ENCODE data around the gene CACNA2D3.

Gene CACNA2D3

DNA sequence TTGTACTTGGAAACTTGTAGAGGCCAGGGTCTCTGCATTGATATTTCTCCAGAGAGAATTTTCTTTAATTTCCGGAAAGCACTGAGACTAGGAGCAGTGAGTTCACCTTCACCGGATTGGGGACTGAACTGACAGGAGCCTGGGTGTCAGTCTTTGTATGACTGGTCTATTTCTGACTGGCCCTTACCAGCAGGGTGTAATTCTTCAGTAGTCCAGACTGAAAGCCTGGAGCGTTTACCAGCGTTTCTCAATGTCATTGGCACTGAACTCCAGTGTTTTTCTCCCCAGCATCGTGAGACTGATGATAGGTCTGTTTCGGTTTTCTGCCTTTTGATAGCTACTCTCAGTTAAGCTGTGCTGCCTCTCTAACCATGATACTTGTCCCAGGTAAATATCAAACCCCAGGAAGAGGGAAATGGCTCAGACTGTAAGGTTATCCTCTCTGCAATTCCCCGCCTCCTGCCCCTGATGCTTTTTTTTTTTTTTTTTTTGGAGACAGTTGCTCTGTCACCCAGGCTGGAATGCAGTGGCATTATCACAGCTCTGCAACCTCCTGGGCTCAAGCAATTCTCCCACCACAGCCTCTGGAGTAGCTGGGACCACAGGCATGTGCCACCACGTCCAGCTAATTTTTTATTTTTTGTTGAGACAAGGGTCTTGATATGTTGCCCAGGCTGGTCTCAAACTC is 103.6 kb downstream of the CACNA2D3 start:
- DNase-seq = no peak

DNA sequence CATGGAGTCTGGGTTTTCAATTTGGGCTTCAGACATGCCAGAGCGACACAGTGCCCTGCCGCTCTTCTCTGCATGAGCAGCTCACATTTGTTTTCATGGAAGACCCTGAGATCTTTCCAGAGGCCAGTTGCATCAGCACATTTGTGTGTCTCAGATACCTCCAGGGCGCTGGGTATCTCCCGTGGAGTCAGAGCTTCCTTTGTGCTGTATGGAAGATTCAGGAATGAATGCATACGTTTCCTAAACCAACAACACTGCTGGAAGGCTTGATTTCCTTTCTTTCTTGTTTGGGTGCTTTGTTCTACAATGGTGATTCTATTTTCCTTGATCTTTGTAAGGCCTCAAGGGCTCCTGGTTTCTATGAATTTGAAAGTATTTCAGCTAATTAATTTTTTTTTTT is 106.5 kb downstream of the CACNA2D3 start:
- DNase-seq = no peak

DNA sequence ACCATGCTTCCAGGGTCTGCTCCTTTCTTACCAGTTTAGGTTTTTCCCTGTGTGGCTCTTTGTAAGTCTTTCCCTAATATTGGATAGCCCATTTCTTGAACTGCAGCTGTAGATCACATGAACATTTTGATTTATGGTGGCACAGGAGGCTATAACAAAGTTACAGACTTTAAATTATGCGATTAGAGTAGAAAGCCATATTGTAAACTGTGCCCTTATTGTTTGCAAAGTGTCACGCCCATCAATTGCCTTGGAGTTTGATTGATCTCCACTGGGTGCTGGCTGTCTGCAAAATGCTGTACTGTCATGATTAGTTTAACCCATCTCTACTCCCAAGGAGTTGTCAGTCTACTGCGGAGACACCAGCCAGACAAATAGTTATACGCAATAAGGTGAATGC is 110.3 kb downstream of the CACNA2D3 start:
- no peak for DNase-seq

DNA sequence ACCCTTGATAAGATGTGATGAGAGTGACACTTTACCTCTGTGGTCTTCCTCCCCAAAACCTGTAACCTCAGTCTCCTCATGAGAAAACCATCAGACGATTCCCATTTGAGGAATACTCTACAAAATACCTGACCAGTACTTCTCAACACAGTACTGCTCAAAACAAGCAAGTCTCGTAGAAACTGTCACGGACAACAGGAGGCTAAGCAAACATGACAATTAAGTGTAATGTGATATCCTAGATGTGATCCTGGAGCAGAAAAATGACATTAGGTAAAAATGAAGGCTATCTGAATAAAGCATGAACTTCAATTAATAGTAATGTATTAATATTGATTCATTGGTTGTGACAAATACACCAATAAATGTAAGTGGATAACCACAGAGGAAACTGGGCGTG is 113.6 kb downstream of the CACNA2D3 start:
- no peak for DNase-seq

DNA sequence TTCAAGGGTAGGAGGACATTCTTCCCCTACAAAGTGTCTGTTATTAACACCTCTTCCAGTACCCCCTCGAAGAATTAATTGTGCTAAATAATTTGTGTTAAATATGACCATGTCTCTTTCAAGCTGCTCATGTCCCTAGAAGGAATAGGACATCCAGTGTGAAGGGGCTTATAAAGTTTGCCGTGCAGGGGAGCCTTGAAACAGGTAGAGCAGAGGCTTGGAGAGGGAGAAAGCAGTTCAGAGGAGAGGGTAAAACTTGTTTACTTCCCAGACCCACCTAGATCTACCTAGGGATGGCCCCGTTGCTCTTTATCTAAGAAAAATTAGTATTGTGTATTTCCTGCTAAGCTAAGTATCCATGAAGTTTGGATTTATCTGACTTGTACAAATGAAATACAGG is 114.8 kb downstream of the CACNA2D3 start:
- no peak for DNase-seq

DNA sequence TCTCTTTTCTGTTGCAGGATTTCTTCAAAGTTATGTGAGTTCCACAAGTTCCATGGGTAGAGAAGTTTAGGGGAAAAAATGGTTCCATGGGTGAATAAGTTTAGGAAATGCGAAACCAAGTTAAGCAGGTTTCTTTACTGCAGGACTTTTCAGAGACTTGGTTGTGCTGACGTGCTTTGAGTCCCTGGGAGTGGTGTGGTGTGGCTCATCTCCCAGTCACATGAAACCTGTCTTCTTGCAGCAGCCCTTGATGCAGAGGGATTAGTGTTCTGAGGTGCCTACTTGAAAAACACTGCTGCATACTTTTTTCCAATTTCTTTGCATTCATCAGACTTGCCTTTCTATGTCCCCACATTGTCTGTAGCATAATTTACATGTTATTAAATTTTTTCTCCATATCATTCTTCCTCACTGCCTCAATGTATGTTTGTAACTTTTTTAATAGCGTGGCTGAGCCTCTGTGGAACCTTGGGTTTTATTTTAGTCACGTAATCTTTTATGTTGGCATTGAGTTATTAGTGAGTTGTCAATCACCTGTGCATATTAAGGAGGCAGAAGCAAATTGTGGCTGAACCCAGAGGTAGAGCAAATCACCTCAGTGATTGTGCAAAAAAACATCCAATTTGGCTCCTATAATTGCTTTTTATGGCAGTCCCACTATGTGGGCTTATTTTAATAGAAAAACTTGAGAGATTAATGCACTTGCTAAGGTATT is 115.6 kb downstream of the CACNA2D3 start:
- DNase-seq = no peak

DNA sequence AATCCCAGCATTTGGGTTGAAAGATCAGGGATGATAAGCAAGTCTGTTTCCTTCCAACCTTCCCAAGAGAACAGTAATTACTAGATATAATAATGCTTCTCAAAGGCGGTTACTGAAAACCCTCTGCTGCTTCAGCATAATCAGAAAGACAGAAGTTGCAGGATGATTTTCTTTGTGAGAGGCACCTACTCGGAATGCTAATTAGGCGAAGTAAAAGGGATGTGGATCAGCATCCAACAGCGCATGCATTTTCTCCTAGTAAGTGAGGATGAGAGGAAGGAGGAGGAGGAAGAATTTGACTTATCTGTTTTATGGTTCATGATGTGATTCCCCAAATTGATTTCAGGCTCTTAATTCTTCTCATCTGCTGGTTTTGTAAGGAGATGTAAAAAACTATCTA is 118.0 kb downstream of the CACNA2D3 start:
- no peak for DNase-seq

DNA sequence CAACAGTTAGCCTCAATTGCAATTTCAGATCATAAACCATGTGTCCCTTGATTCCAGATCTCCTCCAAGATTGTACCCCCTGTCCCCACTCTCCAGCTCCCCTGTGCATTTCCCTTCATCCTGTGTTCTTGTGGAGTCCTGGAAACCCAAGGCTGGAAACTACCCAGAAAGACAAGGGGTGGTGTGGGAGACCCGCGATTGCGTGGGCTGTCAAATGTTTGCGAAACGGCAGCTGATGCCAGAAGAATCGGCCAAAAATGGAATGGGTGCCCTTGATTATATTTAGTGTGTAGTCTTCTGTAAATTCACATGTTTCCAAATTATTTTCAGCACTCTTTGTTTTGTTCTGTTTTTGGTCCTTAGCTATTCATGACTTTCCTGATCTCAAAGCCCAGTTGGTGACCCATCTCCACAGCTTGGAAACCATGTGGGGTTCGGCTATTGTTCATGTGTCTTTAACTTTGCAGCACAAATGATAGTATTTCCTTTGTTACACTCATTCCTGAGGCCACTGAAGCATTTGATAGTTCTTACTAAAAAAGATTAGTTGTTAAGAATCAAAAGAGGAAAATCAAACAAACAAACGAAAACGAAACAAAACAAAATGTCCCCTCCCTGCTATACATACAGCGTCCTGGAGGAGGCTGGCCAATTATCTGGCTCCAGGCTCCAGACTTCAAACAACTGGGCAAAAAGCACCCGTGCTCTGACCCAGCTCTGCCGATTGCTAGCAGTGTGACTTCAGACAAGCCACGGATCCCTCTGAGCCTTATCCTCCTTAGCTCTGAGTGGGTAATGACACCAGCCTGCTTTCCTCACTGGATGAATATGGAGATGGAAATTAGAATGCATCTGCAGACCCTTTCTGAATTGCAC is 120.9 kb downstream of the CACNA2D3 start:
- DNase-seq = no peak

DNA sequence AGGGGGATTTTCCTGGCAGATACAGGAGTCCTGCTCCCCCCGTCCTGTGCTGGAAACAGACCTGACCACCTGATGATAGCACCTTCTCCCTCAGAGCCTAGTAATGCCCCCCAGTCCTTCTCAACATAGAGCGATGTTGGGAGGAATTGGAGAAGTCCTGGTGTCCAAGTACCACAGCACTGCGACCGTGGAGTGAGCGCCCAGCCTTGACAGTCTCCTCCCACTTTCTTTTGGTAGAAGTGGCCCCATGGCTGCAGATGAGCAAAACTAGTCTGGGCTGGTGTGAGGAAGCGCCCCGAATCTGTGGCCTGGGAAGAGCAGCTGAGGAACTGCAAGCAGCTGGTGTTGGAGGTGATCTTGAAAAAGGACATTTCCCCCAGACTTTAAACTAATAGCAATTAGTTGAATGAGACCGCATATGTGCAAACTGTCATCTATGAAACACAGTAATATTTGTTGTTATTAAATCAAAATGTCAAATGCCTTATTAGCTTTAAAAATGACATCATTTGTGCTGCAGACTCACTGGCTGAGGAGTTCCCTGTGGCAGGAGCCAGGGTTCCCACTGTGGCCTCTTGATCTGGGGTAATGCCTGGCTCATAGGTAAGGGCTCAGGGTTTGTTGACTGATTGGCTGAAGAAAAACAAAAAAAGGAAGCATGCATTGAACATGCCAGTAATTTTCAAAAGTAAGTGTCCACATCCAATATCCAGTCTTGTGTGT is 121.8 kb downstream of the CACNA2D3 start:
- DNase-seq = no peak

DNA sequence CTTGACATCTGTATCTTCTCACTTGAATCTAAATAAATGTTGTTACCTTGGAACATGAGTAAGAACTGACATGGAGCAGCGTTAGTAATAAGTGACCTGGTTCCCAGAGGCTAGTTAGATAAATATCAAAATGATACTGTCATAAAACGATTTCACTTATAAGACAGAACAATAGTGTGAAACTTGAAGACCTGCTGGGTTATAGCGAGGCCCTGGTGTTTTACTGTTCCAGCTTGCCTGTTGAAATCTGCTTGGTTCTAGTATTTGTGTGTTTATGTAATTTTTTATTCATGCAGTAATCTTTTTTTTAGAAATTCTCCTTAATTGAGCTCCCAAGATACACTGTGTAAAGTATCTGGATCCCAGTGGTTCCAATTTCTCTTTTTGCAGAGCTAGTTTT is 129.4 kb downstream of the CACNA2D3 start:
- no peak for DNase-seq

DNA sequence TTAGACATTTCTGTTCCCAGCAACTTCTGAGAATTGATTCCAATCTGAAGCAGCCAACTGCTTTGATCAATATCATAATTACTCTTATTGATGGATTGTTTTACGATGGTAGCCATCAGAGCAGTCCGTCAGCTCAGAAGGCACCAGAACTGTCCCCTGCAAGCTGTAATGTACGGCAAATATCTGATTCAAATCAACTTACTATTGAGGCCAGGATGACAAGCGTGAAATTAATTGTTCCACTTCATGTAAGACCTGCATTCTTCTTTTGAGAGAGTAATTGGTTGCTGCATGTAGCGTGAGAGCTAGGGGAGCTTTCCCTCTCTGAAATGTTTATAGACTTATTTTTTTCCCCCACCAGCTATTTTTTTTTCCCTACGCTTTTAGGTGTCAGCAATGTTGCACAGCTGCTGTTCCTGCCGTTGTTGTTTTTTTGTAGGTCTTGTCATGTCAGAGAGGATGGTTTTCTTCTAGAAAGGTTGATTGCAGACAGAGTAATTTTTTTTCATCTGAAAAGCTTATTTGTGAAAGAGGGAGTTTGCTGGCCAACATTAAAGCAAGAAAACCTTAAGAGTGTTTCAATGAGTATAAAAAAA is 134.9 kb downstream of the CACNA2D3 start:
- DNase-seq = no peak

DNA sequence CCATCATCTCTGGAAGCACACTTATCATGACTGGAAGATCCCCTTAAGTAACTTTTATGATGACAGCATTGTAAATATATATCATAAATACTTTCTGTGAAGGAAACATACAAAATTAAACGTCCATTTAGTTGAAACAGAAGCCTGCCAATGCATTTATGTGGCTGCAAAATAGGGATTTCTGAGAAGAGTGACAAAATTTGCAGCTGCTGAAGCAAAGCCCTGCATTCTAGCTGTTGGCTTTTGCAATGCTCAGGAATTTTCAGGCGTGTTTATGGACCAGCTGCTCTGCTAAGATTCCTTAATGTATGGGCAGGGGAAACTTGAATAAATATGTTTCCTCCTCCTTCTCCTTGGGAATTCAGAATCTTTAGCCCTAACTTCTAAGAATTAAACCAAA is 137.3 kb downstream of the CACNA2D3 start:
- no peak for DNase-seq

DNA sequence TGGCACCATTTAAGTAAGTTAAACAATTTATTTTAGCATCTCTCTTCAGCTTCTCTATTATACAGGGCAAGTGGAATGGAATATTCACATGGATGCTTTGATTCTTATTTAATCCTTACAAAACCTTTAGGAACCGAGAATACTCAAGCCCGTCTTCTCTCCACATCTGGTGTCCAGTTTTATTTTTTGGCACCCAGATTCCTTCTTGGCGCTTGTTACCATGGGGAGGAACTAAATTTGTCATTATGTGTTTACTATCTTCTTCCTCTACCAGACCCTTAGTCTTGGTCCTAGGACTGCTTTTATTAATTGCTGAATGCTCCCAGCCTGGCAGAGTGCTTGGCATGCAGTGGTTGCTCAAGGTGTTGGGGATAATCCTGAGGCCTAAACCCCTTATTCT is 138.8 kb downstream of the CACNA2D3 start:
- DNase-seq = no peak

DNA sequence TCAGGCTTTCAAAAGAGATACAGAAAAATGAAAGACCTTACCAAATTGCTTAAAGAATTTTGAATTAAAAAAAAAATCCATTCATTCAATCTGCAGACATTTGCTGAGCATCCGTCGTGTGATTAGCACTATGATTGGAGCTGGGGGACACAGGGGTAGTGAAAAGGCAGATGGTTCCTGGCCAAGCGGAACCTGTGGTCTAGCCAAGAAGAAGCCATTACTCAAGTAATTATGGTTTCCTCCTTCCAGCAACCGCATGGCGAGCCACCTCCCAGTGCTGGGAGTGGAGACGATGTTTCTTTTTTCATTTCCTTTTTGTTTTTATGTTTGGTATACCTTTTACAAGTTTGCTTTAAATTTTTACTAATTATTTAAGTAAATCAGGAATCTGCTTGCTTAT is 140.2 kb downstream of the CACNA2D3 start:
- peak in 1 of 2 donors; percentile 1 for DNase-seq

DNA sequence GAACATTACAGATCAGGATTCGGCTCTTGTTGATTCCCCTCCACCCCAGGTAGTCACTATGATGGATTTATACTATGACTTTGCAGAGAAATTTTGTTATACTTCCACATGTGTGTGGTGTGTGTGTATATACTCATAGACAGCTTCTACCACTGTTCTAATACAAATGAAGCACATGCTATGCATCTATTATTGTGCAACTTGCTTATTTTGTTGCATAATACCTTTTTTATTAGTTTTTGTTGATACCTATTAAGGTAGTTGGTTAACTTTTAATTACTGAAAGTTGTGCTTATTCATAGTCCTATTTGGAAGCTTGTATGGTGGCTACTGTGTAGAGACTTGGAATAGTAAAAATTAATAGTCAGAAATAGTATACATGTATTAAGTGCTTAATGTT is 140.6 kb downstream of the CACNA2D3 start:
- DNase-seq = no peak

DNA sequence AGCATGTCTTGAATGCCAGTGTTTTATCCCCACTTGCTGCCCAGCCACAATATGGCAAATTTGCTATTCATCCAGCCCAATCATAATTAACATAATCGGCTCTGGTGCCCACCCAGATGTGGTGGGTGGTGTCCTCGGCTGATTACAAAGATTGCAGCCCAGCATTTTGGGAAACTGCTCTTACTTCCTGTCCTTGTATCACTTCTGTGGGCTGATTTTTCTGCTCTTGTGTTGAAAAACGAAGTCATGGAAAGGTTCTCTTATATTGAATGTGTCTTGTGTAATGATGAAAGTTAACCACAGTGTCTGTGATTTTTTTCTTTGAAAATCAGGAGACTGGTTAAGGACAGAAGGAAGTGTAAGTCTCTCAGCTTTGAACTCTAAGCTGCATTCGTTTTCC is 141.7 kb downstream of the CACNA2D3 start:
- no peak for DNase-seq

DNA sequence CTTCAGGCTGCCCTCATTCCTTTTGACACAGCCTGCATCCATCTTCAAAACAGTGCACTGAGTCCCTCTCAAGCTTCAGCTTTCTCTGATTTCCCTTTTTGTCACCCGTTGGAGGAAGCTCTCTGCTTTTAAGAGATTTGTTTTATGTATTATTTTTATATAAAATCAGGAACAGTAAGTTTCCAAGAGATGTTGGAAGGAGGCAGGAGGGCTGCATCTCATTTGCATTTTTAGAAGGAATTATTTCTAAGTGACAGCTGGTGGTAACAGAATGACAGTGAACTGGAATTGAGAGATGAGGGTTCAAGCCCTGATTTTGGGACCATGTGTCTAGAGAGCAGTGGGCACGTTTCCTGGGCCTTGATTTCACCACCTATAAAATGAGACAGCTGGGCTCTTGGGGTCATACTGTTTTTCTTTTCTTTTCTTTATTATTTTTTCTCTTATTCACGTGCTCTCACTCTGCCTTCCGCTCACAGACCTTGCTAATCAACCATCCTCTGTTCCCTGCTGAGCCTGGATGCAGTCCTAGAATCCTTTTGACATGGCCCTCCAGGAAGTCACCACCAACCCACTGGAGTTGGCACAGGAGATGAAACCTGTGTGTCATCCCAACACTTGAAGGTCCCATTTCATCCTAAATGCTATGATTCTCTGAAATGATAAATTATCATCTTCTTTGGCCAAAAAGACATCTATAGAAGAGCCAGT is 148.6 kb downstream of the CACNA2D3 start:
- no peak for DNase-seq

DNA sequence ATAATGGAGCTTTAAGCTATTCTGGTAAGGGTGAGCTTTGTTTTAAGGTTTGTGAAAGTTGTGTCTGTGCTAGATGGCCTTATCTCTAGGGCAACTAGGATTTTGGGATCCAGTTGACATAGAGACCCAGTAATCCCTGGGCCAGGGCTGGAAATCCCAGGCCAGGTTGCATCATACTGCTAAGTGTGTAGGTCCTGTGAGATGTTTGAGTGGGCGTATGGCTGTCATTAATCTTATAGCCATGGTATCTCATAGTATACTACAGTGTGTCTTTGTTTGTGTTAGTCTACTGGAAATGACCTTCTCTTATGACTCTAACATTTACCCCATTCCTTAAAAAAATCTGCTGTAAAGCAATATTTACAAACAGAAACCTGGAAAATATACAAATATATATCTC is 151.4 kb downstream of the CACNA2D3 start:
- no peak for DNase-seq

DNA sequence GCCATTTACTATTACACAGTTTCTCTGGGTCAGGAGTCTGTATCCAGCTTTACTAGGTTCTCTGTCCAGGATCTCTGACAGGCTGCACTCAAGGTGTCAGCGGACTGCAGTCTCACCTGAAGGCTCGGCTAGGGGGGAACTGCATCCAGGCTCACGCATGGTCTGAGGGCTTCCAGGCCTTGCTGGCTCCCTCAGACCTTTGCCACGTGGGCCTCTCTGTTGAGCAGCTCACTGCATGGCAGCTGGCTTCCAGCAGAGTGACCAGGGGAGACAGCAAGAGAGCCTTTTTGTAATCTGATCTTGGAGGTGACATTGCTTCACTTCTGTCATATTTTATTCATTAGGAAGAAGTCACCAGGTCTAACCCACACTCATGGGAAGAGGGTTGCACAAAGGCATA is 152.3 kb downstream of the CACNA2D3 start:
- DNase-seq = no peak

DNA sequence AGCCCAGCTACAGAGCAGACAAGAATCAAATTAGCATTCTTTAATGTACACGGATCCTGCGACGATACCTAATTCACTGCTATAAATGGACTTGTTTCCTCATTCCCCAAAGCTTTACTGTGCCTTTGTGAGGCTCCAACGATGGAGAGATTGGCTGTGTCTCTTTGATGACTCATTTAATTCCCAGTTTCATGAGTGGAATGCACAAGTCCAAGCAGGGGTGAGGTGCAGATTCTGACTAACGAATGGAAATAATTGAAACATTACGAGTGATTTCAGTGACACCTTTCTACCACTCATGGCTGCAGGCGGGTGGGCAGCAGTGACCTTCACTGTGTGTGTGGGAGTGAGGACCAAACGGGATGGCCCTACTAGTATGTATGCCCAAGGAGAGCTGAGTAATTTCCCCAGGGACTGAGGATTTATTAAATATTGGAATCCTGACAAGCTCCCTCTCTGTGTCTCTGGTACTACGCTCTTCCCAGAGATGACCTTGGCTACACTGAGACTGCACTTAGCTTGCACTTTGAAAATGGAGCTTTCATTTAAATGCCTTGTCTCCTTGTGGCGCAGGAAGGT is 156.7 kb downstream of the CACNA2D3 start:
- DNase-seq = no peak

DNA sequence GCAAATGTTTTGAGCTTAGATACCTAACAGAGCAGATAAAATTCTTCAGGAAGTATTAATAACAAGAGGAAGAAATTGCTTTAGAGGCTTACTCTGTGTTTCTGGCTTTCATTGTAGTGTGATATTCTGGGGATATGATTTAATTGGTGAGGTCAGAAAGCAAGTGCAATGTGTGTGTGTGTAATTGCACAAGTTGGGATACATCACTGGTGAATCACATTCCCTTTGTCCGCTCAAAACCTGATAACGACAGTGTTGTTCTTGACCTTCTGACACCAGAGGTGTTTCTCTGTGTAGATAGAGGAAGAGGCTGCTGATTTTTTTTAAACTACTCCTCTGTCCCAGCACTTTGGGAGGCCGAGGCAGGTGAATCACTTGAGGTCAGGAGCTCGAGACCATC is 161.1 kb downstream of the CACNA2D3 start:
- no peak for DNase-seq

DNA sequence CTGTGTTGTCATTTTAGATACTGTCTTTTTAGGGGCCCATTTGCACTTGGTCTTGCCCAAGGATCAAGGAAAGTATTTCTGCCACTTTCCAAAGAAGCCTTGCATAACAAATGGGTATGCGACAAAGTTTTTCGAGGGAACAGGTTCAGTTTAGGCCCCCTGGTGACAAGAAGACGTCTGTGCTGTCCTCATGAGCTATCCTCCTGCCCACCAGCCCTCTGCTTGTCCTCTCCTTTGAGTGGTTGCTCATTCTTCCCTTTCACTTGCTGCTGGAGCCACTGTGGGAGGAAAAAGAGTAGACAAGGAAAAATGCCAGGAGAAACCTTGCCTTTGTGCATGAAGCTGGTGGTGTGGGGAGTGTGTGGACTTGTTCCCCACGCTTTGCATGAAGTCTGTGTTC is 171.9 kb downstream of the CACNA2D3 start:
- no peak for DNase-seq

Measured in CD4-positive, alpha-beta T cell treated with Interleukin-4 for 1 hour (primary cell).